GM19395 (cell line): Measurements from ENCODE around the gene PKNOX2.

Experiments
- ATAC-seq: cut with Tn5 transposase; IDR thresholded peaks from one replicate; pipeline ENCODE4 v1.9.1; 2021; ENCODE audit warnings: mild to moderate bottlenecking, moderate library complexity; ENCODE audit not compliant: unreplicated experiment

PKNOX2 gene

DNA sequence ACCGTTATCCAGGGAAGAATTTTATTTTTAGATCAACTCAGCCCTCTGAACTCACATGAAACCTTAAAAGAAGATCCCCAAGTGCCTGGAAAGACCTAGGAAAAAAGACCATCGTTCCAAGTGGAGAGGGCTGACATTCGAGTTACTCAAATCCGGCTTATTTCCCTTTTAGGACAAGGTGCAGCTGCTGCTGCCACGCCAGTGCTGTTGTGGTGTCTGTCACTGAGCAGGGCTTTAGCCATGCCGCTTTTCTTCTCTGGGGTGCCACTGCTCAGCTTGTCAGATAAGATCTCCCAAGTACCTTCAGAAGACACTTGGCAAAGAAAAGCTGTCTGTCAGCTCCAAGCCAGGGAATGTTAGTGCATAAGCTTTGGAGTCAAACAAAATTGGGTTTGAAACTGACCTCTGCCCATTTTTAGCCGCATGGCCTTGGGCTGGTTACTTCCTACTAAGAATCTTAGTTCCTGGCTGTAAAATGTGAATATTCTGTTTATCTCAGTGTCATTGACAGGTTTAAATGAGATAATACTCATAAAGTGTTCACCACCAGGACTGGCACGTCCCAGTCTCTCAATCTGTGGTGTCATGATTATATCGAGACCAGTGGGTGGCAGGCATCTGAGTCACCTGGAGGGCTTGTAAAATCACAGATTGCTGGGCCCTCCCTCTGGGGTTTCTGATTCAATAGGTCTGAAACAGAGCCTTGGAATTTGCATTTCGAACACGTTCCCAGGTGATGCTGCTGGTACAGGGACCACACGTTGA lies 117.5 kb downstream of the PKNOX2 start:
- no peak for ATAC-seq

GRCh38 chr11:125282596-125282914 lies 118.0 kb downstream of the PKNOX2 start:
- ATAC-seq, result no peak

DNA sequence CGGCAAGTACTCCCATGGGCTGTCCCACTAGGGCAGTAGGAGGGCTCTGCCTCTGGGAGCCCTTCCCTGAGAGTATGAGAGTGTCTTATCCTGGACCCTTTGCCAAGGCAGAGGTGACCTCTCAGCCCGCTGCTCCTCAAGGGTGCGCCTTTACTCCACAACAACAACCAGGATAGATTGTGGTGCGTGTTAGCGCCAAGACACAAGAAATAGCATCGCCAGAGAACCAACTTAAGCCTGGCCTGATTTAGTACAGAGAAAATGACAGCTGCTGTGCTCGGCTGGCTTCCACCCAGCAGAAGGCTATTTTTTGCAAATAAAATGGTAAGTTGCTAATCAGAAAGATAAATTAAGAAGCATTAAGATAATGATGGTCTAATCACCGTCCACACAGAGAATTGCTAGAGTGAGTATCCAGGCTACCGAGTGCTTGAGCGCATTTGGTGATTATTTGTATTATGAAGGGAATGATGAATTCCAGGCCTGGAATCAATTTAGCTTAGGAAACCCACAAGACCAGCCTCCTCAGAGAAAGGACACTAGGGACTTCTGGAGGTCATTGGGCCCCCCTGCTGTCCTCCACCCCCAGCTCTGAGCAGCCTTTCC lies 119.8 kb downstream of the PKNOX2 start:
- ATAC-seq, result no peak

GRCh38 chr11:125285844-125286243 lies 121.3 kb downstream of the PKNOX2 start:
- no peak for ATAC-seq

DNA sequence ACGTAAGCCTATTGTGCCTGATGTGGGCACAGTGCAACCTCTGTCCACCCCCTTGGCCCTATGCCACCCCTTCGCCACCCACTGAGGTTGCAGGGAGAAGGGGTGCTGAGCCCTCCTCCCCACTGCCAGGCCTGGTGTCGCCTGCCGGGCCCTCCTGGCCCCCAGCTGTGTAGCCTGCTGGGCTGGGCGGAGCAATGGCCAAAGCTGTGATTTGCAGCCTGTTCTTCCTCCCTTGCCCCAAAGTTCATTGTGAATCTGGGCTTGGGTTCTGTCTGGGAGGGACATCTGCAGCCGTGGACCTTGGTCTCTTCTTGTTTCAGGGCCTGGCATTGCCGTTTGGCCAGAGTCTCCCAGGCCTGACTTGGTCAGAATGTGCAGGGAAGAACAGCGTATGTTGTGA lies 121.9 kb downstream of the PKNOX2 start:
- no peak for ATAC-seq

GRCh38 chr11:125287491-125288210 lies 123.1 kb downstream of the PKNOX2 start:
- no peak for ATAC-seq

DNA sequence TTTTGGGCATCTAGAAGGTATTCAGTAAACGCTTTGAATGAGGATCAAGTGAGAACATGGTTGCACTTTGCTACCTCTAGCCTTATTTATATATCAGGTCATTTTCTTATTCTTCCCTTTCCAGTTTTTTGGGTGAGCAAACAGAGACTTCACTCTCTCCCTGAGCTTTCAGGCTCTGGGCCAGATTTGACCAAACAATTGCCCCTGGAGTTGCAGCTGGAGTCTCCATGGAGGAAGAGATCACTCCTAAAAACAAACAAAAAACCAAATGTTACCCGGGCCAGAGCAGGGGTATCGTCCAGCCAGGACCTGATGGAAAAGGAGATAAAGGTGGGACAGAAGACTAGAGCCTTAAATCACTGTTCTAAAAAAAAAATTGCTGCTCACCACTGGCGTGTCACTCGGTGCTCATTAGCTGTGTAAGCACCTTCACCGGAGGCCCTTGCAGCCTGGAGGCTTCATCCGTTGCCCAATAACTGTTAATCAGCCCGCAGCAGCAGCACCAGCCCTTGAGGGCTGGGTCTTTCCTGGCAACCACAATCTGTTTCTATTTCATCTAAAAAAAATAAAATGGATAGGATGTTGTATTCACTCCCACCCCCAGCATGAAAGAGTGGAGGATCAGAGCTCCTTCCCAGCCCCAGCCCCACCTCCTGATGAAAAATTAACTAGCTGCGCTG lies 125.0 kb downstream of the PKNOX2 start:
- no peak for ATAC-seq

- no peak for ATAC-seq
Measured at GRCh38 chr11:125290263-125290662, 125.7 kb downstream of the PKNOX2 start.

DNA sequence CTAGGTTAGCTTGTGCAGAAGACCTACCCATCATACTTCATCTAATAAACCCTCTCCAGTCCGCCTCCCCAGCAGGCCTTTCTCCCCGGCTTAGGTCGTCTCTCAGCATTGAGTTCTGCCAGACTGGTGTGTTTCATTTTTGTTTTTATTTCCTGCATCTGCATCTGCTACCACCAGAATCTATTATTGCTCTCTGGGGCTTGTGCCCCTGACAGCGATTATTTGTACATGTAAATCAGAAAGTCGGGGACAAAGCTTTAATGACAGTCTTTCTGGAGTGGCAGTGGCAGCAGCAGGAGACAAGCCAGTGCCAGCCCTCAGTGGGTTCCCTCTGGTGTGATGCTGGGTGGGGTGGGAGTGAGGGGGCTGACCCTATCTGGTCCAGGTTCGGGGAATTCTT lies 127.5 kb downstream of the PKNOX2 start:
- no peak for ATAC-seq

GRCh38 chr11:125293596-125293995 lies 129.0 kb downstream of the PKNOX2 start:
- no peak for ATAC-seq

- no peak for ATAC-seq
Measured at GRCh38 chr11:125295931-125296330, 131.4 kb downstream of the PKNOX2 start.

GRCh38 chr11:125297346-125297915 lies 132.9 kb downstream of the PKNOX2 start:
- ATAC-seq, result no peak

GRCh38 chr11:125299061-125299615 lies 134.6 kb downstream of the PKNOX2 start:
- no peak for ATAC-seq

DNA sequence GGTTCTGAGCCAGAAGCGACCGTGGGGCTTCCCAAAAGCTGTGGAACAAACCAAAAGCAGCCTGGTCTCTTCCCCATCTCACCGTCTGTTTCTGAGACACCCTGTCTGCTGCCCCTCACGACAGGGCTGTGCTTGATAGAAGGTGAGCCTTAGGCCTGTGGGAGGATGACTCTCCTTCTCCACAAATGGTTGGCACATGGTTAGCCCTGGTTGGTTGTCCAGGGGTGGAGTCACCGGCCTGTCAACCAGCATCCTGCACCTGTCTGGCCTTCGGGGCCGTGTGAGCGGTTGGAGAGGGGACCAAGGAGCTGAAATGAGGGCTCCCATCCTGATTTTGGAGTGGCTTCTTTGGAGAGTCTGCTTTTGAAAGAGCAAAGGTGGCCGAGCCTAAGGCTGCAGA lies 135.3 kb downstream of the PKNOX2 start:
- no peak for ATAC-seq

GRCh38 chr11:125300791-125301218 lies 136.3 kb downstream of the PKNOX2 start:
- ATAC-seq, result no peak

- ATAC-seq, result no peak
Measured at GRCh38 chr11:125301346-125301745, 136.8 kb downstream of the PKNOX2 start.

DNA sequence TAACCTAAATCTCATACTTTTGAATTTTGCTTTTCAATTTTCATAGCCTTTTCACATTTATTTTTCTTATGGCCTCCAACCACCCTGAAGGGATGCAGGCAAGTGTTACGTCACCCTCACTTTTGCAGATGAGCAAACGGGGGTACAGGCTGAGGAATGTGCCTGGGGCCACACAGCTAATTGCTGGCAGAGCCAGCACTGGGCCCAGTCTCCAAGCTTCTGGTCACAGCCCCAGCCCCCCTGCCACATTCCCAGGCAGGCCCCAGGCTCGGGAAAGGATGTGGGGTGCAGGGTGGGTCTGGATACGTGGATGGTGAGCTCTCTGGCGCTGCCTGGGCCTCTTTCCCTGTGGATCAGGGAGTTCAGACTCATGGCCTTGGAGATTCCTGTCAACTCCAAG lies 138.6 kb downstream of the PKNOX2 start:
- no peak for ATAC-seq

GRCh38 chr11:125303694-125304093 lies 139.1 kb downstream of the PKNOX2 start:
- ATAC-seq, result no peak

DNA sequence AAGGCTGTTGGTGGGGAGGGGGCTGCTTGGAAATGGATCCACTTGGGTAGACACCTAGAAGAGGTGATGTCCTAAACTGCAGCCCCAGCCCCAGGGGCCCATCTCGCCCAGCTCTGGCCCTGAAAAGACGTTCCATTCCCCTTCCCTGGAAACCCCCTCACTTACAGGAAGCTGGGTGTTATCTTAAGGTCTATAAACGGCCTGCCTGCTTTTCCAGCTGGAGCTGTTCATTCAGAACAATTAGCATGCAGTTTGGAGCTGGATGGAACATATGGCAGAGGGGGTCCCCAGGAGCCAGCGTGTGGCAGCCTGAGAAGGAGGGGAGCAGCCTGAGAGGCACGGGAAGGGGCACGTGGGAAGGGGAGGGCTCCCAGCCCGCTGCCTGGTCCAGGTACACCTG lies 139.6 kb downstream of the PKNOX2 start:
- no peak for ATAC-seq

DNA sequence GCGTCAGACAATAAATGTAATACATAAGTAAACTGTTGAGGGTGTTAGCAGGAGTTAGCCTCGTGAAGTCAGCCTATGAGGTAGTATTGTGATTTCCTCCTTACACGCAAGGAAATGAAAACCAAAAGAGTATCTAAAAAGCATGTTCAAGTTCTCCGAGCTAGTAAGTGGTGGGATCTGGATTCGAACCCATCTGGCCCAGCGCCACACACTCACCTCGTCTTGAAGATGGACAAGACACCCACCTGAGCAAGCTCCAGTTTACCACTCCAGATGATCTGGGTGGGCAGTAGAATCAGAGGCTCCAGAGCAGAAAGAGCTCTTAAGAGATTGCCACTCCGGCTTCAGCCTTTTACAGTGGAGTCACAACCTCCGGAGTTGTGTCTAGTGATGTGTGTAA lies 140.3 kb downstream of the PKNOX2 start:
- no peak for ATAC-seq

DNA sequence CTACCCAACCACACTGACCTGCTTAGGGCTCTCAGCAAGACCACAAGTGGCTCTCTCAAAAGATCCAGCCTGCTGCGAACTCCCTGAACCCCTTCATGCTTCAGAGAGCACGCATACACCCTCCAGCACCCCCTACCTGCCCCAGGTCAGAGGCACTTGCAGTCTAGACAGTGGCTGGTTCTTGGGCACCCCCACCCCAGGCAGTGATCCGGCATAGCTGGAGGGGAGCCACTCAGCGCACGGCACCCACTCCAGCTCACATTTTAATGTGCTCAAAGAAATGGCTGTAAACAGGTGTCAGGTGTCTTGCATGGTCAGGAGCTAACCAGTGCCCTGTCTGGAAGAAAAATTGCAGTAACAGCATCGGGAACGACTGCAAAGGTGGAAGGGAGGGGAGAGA lies 140.8 kb downstream of the PKNOX2 start:
- no peak for ATAC-seq
